RWPE1 (cell line): ENCODE data around the gene CASP1.
A peak's percentile ranks its signal among the peaks of the same experiment; 100 is the strongest.

Experiments used
- CTCF ChIA-PET: fragments of 350-600 bp; sonication (Branson Sonifier 250); formaldehyde crosslinking; extraction: SDS; loops from one replicate; lab custom pipeline; 2021; lab: Yijun Ruan, JAX
- POLR2A ChIA-PET: fragments of 400-600 bp; formaldehyde crosslinking; extraction: SDS; loops from one replicate; lab custom pipeline; 2020; ENCODE audit warnings: antibody characterized with exemption; ENCODE audit not compliant: low non-redundant PET; lab: Yijun Ruan, JAX
- DNase-seq: peaks from one replicate; pipeline ENCODE4 v3.0.0; 2012; ENCODE audit warnings: low spot score
- H3K27ac ChIP-seq: fragments of 450-650 bp; 2 replicates; pipeline ENCODE4 v1.5.1; 2017
- TF ChIP-seq, protein P1 (sequence below): fragments of 450-650 bp; conservative IDR thresholded peaks from 2 replicates; pipeline ENCODE4 v1.5.1; 2017; ENCODE audit warnings: low read depth, mild to moderate bottlenecking

The CASP1 gene

DNA sequence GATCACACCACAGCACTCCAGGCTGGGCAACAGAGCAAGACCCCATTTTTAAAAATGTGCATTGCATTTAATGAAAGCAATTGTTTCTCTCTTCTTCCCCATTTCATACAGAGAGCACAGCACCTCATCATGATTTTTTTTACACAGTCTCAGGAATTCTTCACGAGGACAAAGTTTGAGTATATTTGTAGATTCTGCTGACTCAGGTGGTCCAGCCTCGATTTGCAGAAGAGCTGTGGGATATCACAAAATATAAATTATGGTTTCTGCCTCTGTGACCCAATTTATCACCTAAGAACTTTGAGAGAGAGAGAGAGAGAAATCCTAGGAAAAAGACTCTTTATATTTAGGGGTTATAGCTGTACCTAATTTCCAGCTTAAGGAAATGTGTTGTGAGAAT is 31.8 kb downstream of the CASP1 start:
- ChIA-PET CTCF (interaction anchor here (0.6 kb wide), 1 partner anchor 184 kb away, joined by 4 read pairs; no protein-coding TSS in a partner anchor), POLR2A (no interaction called here)
- DNase-seq: no peak
- TF ChIP-seq, protein P1, sequence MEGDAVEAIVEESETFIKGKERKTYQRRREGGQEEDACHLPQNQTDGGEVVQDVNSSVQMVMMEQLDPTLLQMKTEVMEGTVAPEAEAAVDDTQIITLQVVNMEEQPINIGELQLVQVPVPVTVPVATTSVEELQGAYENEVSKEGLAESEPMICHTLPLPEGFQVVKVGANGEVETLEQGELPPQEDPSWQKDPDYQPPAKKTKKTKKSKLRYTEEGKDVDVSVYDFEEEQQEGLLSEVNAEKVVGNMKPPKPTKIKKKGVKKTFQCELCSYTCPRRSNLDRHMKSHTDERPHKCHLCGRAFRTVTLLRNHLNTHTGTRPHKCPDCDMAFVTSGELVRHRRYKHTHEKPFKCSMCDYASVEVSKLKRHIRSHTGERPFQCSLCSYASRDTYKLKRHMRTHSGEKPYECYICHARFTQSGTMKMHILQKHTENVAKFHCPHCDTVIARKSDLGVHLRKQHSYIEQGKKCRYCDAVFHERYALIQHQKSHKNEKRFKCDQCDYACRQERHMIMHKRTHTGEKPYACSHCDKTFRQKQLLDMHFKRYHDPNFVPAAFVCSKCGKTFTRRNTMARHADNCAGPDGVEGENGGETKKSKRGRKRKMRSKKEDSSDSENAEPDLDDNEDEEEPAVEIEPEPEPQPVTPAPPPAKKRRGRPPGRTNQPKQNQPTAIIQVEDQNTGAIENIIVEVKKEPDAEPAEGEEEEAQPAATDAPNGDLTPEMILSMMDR: no peak
- H3K27ac ChIP-seq: no peak overlapping the region

DNA sequence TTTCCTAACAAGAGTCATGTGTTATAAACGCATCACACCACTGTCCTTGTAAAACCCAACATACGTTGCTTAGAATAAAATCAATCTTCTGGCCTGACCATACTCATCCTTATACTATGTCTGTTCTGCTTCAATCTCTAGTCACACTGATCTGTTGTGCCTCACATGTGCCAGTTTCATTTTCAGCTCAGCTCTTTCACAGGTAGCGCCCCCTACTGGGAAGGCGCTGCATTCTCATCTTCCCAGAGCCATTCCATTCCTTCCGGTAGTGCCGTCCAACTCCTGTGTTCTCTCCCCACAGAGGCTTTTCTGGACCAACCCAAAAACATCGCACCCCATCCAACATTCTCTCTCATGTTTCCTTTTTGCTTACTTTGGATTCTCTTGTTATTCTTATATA is 34.1 kb downstream of the CASP1 start:
- CTCF ChIA-PET: interaction anchor here (0.6 kb wide), 1 partner anchor 22 kb away, joined by 3 read pairs; no protein-coding TSS in a partner anchor
- TF ChIP-seq, protein P1: peak; percentile 42
- no peak overlapping the region for H3K27ac ChIP-seq
- no peak for DNase-seq
- POLR2A ChIA-PET: no interaction called here

DNA sequence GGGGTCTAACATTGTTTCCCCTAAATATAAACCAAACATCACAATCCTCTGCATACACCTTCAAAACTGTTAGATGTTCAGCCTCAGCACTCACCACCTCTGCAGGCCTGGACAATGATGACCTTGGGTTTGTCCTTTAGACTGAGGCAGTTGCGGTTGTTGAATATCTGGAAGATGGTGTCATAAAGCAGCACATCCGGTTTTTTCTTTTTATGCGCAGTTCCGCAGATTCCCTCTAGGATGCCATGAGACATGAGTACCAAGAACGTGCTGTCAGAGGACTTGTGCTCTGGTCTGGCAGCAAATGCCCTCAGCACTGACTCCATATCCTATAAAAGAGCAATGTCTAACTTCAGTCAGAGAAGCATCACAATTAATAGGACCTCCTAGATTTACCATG is 34.8 kb downstream of the CASP1 start:
- CTCF ChIA-PET: interaction anchor here (0.6 kb wide), 1 partner anchor 22 kb away, joined by 3 read pairs; no protein-coding TSS in a partner anchor
- POLR2A ChIA-PET: no interaction called here

DNA sequence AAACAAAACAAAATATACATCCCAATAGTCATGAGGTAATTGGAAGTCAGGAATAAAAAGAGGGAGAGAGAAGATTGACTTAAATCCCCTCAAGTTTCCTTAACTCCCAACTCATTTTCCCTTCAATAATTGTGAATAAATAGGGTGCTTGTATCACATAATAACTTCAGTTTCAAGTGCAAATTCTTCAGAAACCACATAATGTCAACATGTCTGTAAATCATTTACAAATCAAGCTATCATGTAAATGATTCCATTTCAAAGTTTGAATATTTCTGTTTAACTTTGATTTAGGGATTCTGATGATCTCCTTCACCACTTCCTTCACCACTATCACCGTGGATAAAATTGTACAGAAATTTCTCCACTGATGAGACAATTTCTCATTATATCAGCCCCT is 35.2 kb downstream of the CASP1 start:
- CTCF ChIA-PET: no interaction called here
- TF ChIP-seq, protein P1: no peak
- H3K27ac ChIP-seq: no peak overlapping the region
- POLR2A ChIA-PET: no interaction called here
- no peak for DNase-seq

More for the DNA sequence above, 34.8 kb downstream of the CASP1 start:
- DNase-seq: peak; percentile 2
- TF ChIP-seq, protein P1: no peak
- H3K27ac ChIP-seq: no peak overlapping the region

DNA sequence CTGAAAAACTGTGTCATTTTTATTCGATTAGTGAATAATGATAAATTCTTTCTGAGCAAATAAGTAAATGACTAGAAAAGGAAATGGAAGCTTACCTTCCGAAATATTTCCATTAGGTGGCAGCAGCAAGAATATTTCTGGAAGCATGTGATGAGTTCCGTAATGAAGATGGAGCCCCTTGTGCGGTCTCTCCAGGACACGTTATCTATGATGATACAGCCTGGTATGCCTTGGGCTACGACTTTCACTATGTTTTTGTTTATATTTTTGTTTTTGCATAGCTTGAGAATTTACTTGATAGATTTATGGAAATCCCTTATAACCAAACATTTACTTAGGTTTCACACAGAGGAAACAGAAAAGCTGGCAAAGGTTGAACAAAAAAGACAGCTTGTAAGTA is 37.7 kb downstream of the CASP1 start:
- DNase-seq: no peak
- TF ChIP-seq, protein P1: peak; percentile 32
- no peak overlapping the region for H3K27ac ChIP-seq
- ChIA-PET CTCF (interaction anchor here (0.5 kb wide), 1 partner anchor 388 kb away, joined by 3 read pairs; no protein-coding TSS in a partner anchor), POLR2A (no interaction called here)

DNA sequence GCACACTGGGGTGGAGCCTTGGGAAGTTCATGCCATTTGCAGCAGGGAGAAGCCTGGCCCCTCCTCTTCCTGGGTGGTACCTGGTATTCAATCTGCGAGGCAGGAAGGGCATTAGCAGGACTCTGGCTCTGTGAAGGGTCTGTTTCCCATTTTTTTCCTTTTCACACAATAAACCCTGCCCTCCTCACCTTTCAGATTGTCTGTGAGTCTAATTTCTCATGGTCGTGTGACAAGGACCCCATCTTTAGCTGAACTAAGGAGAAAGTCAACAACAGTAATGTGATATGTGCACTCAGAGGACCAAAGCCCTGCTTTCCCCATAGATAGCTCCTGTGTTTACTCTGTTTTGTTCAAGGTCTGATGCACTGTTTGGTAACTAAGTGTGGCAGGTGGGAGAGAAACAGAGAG is 39.9 kb downstream of the CASP1 start:
- ChIA-PET POLR2A (no interaction called here), CTCF (interaction anchor here (0.6 kb wide), 1 partner anchor 48 kb away, joined by 3 read pairs; no protein-coding TSS in a partner anchor)
- no peak overlapping the region for H3K27ac ChIP-seq
- DNase-seq: no peak
- TF ChIP-seq, protein P1: no peak
